HG03457 (cell line): ENCODE measurements around the gene ALDH1L2.
"Not testable (repeated sequence)": the region's sequence is repeated elsewhere in the genome, so short reads cannot be mapped to it uniquely, and the experiment has no call there.

Experiments
- ATAC-seq: cut with Tn5 transposase; IDR thresholded peaks from one replicate; pipeline ENCODE4 v1.9.1; 2021; ENCODE audit warnings: moderate number of reproducible peaks; ENCODE audit not compliant: unreplicated experiment

The ALDH1L2 gene

DNA sequence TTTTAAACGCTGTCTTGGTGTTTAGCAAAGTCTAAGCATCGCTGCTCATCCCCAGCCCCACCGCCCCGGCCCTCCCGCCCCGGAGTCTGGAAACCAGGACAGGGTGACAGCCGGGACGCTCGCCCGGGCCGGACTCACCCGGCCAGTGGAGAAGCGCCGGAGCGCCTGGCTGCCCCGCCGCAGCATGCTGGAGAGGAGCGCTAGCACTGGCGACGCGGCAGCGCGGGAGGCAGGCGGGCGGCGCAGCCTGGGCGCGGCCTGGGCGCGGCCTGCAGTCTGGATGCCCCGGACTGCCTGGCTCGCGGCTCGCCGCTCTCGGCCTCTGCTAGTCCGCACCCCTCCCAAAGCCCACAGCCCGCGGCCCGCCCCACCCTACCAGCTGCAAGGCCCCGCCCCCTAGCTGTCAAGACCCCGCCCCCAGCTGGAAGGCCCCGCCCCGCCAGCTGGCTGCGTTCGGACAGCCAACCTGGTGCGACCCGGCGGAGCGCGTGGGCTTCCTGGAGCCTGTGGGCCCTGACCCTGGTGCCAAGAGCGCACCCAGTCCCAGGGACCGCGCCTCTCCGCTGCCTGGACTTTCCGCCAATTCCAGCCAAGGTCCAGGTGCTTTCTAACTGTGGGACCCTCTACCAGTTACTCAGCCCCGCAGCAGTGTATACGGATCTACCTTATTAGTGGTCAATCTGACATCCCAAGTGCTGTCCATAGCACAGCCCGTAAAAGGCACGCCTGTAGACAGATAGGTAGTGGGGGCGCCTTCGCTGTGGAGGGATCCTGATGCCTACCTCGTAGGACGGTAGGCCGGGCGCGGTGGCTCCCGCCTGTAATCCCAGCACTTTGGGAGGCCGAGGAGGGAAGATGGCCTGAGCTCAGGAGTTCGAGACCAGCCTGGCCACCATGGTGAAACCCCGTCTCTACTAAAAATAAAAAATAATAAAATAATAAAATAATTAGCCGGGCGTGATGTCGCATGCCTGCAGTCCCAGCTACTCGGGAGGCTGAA is at the start of gene ALDH1L2:
ALDH1L2 (minus strand) TSS at position 208 of the 1,000 bp plus-strand sequence; CDS start at position 186, 22 bp downstream.
- ATAC-seq = no peak

DNA sequence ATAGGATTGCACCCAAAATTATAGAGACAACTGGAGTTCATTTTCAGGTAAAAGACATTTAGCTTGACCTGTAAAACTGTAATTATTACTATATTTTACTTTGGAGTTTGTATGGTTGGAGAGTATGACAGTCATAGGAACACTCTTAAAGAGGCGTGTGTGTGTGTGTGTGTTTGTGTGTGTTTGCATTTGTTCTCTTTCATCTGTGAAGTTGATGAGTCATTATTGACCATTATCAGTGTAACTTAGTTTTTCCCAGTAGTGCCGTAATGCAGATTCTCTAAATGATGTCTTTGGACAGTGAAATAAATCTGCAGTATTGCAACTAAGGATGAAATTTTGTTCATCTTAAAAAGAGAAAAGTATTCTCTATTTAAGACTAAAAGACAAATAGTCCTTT is 36.3 kb upstream of the ALDH1L2 start:
- no peak for ATAC-seq

DNA sequence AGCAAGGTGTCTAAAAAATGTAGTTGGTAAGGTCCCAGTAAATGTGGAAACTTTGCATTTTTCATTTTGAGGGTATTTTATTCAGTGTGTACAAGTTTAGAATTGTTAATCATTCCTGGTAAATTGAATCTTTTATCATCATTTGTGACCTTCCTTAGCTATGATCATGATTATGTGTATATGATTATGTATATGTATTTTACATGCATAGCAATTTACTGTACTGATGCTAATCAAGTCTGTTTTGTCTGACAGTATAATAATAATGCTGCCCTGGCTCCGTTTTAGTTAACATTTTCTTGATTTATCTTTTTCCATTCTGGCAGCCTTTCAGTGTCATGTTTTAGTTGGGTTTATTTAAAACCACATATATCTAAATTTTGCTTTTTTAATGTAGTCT is 32.7 kb upstream of the ALDH1L2 start:
- ATAC-seq = no peak

DNA sequence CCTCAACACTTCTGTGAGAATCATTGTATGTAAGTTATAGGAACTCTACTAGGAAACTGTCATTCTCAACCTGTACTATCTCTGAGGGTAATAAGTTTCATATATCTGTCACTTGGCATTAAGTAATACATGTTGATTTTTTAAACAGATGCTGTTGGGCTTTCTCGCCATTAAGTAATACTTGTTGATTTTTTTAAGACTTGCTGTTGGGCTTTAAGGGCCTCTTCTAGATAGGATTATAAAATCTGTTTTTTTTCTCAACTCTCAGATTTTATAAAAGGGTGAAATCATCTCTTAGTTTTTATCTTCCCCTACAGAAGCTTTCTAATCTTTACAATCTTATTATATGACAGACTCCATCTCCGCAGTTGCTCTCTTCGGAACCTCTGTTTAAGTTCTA is 28.8 kb upstream of the ALDH1L2 start:
- no peak for ATAC-seq

DNA sequence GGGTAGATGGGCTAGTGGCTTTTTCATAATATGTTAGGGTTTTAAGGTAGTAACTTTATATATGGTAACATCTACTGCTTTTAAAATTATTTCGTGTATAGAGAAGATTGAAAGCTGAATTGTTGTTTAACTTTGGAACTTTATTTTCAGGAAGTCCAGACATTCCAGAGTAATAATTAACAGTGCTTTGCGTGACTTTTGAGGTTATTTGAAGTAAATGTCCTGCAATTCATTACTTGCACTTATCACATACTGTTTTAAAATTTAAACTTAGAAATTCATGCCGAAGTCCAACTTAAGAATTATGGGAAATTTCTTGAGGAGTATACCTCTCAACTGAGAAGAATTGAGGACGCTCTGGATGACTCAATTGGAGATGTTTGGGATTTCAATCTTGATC is 26.6 kb upstream of the ALDH1L2 start:
- no peak for ATAC-seq

DNA sequence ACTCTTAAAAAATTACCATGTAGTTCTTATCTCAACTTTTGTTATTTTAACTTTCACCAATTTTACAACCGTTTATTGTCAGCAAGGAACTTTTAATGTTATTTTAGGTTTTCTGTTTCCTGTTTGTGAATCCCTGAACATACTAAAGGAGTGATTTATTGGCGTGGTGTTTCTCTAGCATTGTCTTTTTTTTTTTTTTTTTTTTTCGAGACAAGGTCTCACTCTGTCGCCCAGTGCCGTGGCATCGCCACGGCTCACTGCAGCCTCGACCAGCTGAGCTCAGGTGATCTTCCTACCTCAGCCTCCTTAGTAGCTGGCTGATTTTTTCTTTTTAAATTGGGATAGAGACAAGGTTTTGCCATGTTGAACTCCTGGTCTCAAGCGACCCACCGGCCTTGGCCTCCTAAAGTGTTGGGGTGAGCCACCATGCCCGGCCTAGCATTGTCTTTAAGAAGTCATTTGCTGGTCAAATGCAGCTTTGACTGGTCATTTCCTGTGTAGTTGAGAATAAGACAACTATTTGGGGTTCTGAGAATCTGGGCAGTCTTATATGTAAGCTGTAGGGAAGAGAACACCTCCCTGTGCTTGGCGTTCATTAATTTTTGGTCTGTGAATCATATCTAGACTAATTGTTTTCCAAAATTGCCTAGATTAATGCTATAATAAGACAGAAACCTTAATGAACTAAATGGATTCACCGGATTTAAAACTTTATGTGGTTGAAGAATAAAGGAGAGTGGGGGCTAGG is 25.4 kb upstream of the ALDH1L2 start:
- peak; percentile 25 for ATAC-seq

DNA sequence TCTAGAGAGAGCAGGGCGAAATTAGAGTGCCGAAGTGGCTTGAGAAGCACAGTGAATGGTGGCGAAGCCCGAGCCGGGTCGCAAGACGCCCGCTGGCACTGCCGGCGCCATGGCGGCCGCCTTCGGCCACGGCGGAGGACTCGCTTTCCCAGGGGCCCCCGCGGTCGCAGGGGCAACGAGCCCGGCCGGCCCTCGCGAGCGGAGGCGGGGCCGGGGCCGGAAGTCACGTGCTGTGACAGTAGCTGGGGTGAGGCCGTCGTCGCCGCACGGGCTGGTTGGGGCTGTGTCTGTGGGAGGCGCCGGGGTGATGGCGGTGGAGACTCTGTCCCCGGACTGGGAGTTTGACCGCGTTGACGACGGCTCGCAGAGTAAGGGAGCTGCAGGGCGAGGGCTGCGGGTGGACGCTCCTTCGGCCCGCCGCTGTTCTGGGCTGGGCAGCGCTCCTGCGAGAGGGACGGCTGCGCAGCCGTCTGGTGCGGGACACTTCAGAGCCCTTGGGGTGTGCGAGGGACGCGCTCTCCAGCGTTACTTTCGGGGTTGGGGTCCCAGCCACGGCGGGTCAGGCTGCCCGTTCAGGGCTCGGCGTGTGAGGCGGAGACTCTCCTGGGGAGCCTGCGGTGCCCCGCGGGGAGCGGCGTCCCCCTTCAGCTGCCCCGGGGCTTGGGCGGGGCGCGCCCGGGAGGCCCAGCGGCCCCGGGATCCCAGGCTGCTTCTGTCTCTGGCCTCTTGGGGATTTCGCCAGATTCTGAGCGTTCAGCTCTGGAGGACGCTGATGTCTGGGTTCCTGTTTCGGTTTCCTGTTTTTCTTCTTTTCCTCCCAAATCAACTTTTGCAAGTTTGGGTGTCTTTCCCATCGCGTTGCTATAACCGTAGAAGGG is 23.5 kb upstream of the ALDH1L2 start, which contains the start of gene WASHC4:
WASHC4 (plus strand) TSS at position 238 of the 878 bp plus-strand sequence; CDS start at position 308, 70 bp downstream.
- peak; percentile 72 for ATAC-seq

DNA sequence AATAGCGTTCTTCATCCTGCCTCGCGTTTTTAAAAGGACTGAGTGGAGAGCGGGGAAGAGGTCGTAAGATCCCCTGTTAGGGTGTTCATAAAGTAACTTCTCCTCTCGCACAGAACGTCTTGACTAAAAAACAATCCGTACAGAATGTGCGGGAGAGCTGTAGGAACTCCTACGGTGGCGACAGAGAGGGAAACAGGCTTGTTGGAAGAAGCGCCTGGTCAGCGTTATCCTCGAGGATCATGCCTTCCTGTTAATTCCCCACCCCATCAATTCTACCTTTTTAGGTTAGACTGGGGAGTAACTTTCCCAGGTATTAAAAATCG is 22.9 kb upstream of the ALDH1L2 start:
- ATAC-seq = no peak

DNA sequence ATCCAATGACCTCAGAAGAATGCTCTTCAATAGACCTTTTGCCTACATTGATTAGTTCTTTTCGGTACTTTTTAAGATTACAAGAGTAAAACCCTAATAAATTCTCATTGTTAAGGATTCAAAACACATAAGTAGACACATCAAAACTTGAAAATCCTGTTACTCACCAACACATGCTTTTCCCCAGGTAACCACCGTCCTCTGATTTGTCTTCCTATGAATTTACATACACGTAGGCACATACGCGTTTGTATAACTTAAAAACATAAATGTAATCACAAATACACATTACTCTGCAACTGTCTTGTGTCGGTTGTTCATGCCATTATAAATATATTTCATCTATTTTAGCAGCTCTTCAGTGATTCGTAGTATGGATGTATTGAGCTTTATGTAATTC is 22.4 kb upstream of the ALDH1L2 start:
- no peak for ATAC-seq

DNA sequence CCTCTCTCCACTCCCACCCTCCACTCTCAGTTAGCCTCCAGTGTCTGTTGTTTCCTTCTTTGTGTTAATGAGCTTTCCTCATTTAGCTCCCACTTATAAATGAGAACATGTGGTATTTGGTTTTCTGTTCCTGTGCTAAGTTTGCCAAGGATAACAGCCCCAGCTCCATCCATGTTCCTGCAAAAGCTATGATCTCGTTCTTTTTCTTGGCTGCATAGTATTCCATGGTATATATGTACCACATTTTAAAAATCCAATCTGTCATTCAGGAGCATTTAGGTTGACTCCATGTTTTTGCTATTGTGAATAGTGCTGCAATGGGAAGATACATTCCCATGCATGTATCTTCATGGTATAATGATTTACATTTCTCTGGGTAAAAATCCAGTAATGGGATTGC is 20.5 kb upstream of the ALDH1L2 start:
- ATAC-seq = no peak

DNA sequence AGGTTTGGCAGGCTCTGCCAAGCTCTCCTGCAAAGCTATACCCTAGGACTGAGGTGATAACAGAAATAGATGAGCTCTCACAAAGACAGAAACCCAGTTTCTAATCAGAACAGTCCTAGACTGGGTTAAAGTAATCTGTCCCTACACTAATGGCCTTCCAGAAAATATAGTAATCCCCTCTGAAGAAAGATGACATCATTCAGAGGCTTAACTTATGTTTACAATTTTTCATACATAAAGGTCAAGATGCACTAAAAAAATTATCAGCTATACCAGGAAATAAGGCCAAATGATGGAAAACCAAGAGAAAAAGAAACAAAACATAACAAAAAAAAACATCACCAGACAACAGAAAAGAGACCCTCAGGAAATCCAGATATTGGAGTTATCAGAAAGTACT is 18.4 kb upstream of the ALDH1L2 start:
- no peak for ATAC-seq

DNA sequence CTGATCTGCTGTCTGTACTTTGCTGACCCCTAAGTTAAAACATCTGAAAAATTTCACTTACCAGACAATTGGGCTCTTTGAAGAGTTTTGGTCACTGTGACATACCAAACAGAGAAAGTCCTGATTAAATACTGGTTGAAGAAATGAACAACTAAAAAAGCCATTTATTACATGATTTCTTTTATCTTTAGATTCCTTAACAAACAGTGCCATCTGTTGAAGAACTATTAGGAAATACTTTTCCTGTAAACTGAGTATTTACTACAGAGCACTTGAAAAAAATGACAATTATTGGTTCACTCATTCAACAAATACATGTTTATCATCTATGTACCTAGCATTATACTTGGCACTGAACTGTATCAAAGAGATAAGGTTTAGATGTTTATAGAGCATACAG is 16.7 kb upstream of the ALDH1L2 start:
- no peak for ATAC-seq

DNA sequence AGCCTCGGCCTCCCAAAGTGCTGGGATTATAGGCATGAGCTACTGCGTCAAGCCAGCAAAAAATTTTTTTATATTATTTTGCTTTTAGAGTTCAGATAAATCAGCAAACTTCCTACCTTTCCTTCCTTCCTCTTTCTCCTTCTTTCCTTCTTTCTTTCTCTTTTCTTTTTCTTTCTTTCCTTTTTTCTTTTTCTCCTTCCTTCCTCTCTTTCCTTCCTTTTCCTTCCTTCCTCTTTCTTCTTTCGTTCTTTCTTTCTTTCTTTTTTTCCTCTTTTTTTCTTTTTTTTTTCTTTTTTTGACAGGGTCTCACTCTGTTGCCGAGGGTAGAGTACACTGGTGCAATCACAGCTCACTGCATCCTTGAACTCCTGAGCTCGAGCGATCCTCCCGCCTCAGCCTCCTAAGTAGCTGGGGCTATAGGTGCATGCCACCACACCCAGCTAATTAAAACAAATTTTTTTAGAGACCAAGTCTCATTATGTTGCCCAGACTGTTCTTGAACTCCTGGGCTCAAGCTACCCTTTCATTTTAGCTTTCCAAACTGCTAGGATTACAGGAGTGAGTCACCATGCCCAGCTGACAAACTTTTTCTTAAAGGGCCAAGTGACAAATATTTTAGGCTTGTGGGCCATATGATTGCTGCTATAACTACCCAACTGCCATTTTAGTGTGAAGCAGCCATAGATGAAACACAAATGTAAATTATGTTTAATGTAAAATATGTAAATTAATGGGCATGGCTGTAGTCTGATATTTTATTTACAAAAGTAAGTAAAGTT is 16.1 kb upstream of the ALDH1L2 start:
- no peak for ATAC-seq

DNA sequence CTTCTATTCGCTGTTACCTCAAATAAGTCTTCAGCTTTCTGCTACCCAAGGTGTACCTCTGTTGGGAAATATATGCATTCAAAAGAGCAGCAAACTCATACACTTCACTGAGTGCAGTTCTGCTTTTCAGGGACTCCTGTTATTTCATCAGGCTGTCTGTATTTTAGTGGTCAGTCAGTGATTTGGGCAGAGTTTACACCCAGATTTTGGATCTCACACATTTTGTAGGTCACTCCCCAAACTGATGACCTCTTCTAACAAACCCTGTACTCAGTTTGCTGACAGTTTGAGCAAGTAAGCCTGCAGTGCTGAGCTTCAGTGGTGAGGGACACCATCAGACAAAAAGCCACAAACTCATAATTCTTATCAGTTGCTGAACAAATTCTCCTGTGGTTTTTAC is 15.1 kb upstream of the ALDH1L2 start:
- ATAC-seq = no peak

DNA sequence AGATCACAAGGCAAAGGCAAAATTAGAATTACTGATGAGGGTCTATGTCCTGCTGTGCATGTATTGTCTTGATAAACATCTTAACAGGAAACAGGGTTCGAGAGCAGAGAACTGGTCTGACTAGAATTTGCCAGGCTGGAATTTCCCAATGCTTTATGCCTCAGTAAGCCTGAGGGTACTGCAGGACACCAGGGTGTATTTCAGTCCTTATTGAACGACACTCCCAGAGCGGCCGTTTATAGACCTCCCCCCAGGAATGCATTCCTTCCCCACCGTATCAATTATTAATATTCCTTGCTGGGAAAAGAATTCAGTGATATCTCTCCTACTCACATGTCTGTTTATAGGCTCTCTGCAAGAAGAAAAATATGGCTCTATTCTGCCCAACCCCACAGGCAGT is 11.1 kb upstream of the ALDH1L2 start:
- ATAC-seq = not testable (repeated sequence)

DNA sequence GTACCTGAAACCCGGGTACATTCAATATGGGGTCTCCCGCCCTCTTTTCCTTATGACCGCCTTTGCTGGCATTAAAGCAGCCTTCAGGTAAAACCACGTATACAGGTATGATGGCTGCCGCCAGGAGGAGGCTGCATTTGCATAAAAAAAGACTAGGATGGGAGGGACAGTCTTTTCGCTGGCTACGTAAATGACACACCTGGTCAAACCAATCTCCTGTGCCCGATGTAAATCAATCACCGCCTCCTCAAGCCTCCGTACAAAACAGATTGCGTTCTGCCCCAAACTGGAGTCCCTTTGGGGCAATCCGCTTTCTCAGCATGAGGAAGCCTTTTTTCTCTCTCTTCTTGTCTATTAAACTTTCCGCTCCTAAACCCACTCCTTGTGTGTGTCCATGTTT is 8.1 kb upstream of the ALDH1L2 start:
- ATAC-seq = no peak

DNA sequence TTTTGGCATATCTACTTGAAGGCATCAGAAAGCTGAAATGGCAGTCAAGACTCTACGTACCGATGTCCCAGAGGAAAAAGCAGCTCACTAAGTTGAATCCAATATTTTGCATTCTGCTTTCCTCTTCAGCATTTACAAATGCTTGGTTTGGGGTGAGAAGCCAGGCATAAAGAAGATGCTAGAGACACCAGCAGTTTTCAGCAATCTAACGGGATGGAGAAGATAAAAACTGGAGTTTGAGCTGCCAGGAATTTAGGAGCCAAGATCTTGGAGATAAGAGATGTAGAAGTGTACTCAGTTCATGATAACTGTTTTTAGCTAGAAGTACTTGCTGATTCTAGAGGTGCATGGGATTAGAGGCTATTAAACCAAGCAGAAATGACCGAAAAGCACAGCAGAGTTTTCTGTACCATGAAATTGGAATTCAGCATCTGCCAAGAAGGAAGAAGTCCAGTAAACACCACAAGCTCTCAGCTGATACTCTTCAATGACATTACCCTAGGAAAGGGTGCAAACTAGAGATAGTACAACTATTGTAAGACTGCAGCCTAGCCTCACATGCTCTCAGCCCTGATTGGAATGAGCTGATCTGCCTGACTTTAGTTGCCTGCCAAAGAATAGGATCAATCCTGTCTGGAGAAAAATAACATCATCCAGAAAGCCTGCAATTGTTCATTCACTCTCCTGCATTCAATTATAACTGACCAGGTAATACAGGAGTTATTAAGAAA is 7.4 kb upstream of the ALDH1L2 start:
- no peak for ATAC-seq

DNA sequence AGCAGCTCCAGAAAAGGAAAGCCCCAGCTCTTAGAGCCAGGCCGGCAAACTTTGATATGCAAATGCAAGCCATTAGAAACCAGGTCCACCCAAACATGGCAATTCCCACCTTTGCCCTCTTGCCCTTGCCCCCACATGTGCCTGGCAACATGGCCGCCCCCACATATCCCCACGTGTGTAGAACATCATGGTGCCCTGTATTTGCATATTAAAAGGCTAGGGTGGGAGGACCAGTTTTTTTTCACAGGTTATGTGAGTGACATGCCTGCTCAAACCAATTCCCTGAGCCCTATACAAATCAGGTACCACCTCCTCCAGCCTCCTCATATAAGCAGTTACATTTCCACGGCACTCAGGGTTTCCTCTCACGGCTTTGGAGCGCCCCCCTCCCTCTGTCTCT is 6.1 kb upstream of the ALDH1L2 start:
- ATAC-seq = no peak

DNA sequence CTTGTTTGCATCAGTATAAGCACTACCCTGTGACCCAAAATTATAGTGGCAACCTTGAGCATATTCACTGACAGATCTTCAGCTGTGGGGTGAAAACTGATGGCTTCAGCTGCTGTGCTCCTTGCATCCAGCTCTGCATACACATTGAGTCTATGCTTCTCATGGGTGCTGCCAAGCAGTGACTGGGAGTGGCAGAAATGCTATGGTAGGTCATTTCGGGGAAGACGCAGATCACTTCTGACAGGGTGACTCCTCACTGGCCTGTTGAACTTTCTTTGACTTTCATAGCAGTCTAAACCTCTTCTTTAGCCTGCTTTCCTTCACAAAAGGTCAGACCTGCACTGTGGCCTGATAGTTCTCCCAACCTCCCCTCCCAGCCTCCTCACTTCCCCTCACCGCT is 5.6 kb upstream of the ALDH1L2 start:
- no peak for ATAC-seq

DNA sequence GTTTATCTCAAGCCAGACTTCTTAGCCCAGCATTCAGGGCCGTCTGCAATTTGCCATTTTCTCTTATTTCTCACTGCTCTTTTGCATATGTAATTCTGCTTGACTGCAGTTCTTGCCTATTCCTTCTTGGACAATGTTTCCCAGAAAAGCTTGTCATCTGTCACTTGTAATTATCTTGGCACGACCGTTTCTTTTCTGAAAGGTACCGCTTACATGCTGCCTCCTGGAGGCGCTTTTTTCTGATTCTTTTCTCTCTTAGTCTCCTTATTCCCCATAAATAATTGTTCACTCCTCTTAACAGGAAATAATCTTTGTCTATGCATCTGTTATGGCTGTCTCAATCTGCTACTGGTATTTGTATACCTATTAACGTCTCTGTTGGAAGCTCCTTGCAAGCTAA is 1.2 kb upstream of the ALDH1L2 start:
- no peak for ATAC-seq
